ENCODE measurements around the gene ADGRF3. TPM values are rescaled to one million over a fixed set of nuclear protein-coding genes. Genes with fewer than 3 reads are reported as not detected.

The ADGRF3 gene
- total and polyA plus RNA-seq, 2 of the 13 experiments (the other 11 are each of a cell fraction or from before 2014, with no cell fraction given) = 0.40 to 1.5 TPM

DNA sequence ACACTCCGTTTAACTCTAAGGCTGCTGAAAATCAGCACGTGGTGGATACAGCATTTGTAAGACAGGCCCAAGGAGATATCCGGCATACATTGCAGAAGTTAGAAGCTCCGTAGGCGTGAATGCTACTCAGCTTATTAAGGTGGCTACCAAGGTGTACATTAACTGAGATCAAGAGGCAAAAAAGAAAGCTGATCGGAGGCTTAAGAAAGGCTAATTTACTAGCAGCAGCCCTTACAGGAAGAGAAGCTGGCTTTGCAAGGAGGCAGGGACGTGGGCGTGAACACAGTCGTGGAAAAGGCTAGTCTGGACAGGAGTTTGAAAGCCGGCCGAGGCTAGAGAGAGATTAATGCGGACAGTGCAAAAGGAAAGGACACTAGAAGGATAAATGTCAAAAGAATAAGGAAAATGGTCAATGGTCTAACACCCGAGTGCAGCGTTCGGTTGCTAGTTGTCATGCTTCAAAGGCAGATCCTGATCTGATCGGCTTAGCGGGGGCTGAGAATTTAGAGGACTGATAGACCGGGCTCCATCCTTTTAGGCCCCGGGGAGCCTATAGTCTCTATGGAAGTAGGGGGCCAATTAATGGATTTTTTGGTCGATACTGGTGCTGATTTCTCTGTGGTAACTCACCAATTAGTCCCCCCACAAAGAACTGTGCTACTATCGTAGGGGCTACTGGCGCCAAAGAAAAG lies 46.2 kb downstream of the ADGRF3 start:
- Histone ChIP-seq H2AFZ (ENCODE audit: low read length) (peak overlapping the region; percentile 85), H3K9me3 (ENCODE audit: low read length) (no peaks in the 10 kb centered on the region), H3K79me2 (ENCODE audit: insufficient read depth, low read length) (no peaks in the 10 kb centered on the region), H3K27me3 (ENCODE audit: control insufficient read depth in 1 of 2, insufficient read depth in 2 of 2, low read length in 2 of 2) (peaks cover 2 to 38% of the 10 kb centered on the region in 2 experiments; a peak in 4 of 5 replicates), H3K9ac (ENCODE audit: insufficient read depth, low read depth, low read length) (peak overlapping the region; percentile 54; the same call in 1 of the 2 replicates), H3K27ac (ENCODE audit: extremely low read length, insufficient read depth, low read length) (no peak overlapping the region), H4K20me1 (ENCODE audit: insufficient read depth, low read length) (no peaks in the 10 kb centered on the region), H3K4me3 (replicated peaks in 1 of 3; ENCODE audit: insufficient read depth in 1 of 3, low read depth in 2 of 3, low read length in 3 of 3) (peak overlapping the region; percentile 65 to 81 (median 73)), H3K4me1 (ENCODE audit: insufficient read depth, low read length) (peaks cover 27% of the 10 kb centered on the region), H3K4me2 (ENCODE audit: low read depth, low read length) (peak overlapping the region; percentile 91), H3K36me3 (replicated peaks in 1 of 2; ENCODE audit: control insufficient read depth in 1 of 2, insufficient read depth in 2 of 2, low read length in 2 of 2) (no peaks in the 10 kb centered on the region)
- POLR2A ChIA-PET = interaction anchor here (1.0 to 4.0 kb wide), 2 partner anchors 56 to 422 kb away, joined by 3 to 32 read pairs; partner anchors contain the start of genes ASXL2, HADHA and HADHB
- DNase-seq (ENCODE audit: low spot score) = no peak
- CTCF ChIA-PET (ENCODE audit: low intra/inter-chr PET ratio, low total read pairs) = no interaction called here
- 34% methylated on average over 22 of the region's 22 CpGs for WGBS (ENCODE audit: low lambda C conversion rate)
- intact Hi-C loops (cut with micrococcal nuclease; ENCODE audit: unreplicated experiment) (no loop called here), in situ Hi-C loops (cut with HindIII; ENCODE audit: extremely low pct_ligation_motif_present, low pct_unique_long_range_greater_than_20kb) (no loop called here)
- no peak for TF ChIP-seq ZBTB42 (CRISPR knock-in tag; IDR thresholded peaks at IDR 0.05)
- 0 out of 2 replicates have a peak, but pooled peaks have one; percentile 12 for TF ChIP-seq SATB2 (CRISPR knock-in tag; IDR thresholded peaks at IDR 0.05)
- no peak for TF ChIP-seq NFKB2 (CRISPR knock-in tag; IDR thresholded peaks at IDR 0.05; ENCODE audit: borderline replicate concordance)
- TF ChIP-seq MAX (IDR thresholded peaks at IDR 0.05) = peak; percentile 46; the same call in 1 of the 2 replicates
- TF ChIP-seq, protein P1, sequence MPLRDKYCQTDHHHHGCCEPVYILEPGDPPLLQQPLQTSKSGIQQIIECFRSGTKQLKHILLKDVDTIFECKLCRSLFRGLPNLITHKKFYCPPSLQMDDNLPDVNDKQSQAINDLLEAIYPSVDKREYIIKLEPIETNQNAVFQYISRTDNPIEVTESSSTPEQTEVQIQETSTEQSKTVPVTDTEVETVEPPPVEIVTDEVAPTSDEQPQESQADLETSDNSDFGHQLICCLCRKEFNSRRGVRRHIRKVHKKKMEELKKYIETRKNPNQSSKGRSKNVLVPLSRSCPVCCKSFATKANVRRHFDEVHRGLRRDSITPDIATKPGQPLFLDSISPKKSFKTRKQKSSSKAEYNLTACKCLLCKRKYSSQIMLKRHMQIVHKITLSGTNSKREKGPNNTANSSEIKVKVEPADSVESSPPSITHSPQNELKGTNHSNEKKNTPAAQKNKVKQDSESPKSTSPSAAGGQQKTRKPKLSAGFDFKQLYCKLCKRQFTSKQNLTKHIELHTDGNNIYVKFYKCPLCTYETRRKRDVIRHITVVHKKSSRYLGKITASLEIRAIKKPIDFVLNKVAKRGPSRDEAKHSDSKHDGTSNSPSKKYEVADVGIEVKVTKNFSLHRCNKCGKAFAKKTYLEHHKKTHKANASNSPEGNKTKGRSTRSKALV (CRISPR knock-in tag; IDR thresholded peaks at IDR 0.05) = 0 out of 2 replicates have a peak, but pooled peaks have one; percentile 44
- no peak for TF ChIP-seq RAD21 (CRISPR knock-in tag; IDR thresholded peaks at IDR 0.05)
- 0 out of 2 replicates have a peak, but pooled peaks have one; percentile 18 for TF ChIP-seq ZSCAN31 (CRISPR knock-in tag; IDR thresholded peaks at IDR 0.05; ENCODE audit: low read depth)
- peak; percentile 18 for TF ChIP-seq ZNF652 (CRISPR knock-in tag; IDR thresholded peaks at IDR 0.05; ENCODE audit: borderline replicate concordance, low read depth)
- TF ChIP-seq SRSF9 (IDR thresholded peaks at IDR 0.05; ENCODE audit: borderline replicate concordance, insufficient read depth, low read depth, low read length, poor library complexity, severe bottlenecking) = no peak
- 0 out of 2 replicates have a peak, but pooled peaks have one; percentile 11 for TF ChIP-seq KAT7 (CRISPR knock-in tag; IDR thresholded peaks at IDR 0.05; ENCODE audit: borderline replicate concordance)
- TF ChIP-seq ZNF773 (CRISPR knock-in tag; IDR thresholded peaks at IDR 0.05; ENCODE audit: borderline replicate concordance) = peak; percentile 46; the same call in 1 of the 2 replicates
- no peak for TF ChIP-seq ATF6 (CRISPR knock-in tag; conservative IDR thresholded peaks at IDR 0.05)
- TF ChIP-seq TAF1 (CRISPR knock-in tag; IDR thresholded peaks at IDR 0.05) = no peak
- TF ChIP-seq ZFY (CRISPR knock-in tag; IDR thresholded peaks at IDR 0.05) = peak; percentile 50
- 0 out of 2 replicates have a peak, but pooled peaks have one; percentile 20 for TF ChIP-seq ZNF777 (CRISPR knock-in tag; IDR thresholded peaks at IDR 0.05)
- BruUV-seq (replicated peaks) = no TSS peak
- no peak for ATAC-seq
- FAIRE-seq = no peak
